Nephron progenitor cell (in vitro differentiated cells): ENCODE measurements around the gene RSPRY1.
A peak's percentile ranks its signal among the peaks of the same experiment; 100 is the strongest.

Experiments
- DNase-seq: peaks from one replicate; pipeline ENCODE4 v3.0.0; 2021
- H3K27ac Mint-ChIP-seq: 2 replicates; pipeline ENCODE4 v1.8.0; 2021; ENCODE audit warnings: mild to moderate bottlenecking, moderate library complexity, mixed read lengths
- H3K27me3 Mint-ChIP-seq: 2 replicates; pipeline ENCODE4 v1.8.0; 2021; ENCODE audit warnings: mild to moderate bottlenecking, low read depth, mixed read lengths; ENCODE audit not compliant: poor library complexity
- H3K36me3 Mint-ChIP-seq: 2 replicates; pipeline ENCODE4 v1.8.0; 2021; ENCODE audit warnings: low read depth, mixed read lengths
- H3K4me1 Mint-ChIP-seq: 2 replicates; pipeline ENCODE4 v1.8.0; 2021; ENCODE audit warnings: mixed read lengths
- H3K4me3 Mint-ChIP-seq: 2 replicates; pipeline ENCODE4 v1.8.0; 2021; ENCODE audit warnings: mild to moderate bottlenecking, moderate library complexity, mixed read lengths
- H3K9me3 Mint-ChIP-seq: 2 replicates; pipeline ENCODE4 v1.8.0; 2021; ENCODE audit warnings: mild to moderate bottlenecking, moderate library complexity, mixed read lengths
- CTCF ChIP-seq: fragments of 200-600 bp; sonication (generic); IDR thresholded peaks from 2 replicates; pipeline ENCODE4 v1.5.0; 2021; ENCODE audit warnings: antibody characterized with exemption

Gene RSPRY1

GRCh38 chr16:57166951-57167350, 19.2 kb upstream of the RSPRY1 start:
- TF ChIP-seq CTCF, result no peak
- Mint-ChIP-seq H3K4me1 (peaks cover 37% of the 10 kb centered on the region), H3K27ac (no peak overlapping the region), H3K9me3 (no peaks in the 10 kb centered on the region), H3K36me3 (peaks cover 68% of the 10 kb centered on the region), H3K4me3 (no peak overlapping the region), H3K27me3 (peaks cover 4% of the 10 kb centered on the region)
- DNase-seq, result no peak

GRCh38 chr16:57167538-57167937, 18.6 kb upstream of the RSPRY1 start:
- Mint-ChIP-seq H3K9me3 (no peaks in the 10 kb centered on the region), H3K36me3 (peaks cover 68% of the 10 kb centered on the region), H3K4me1 (peaks cover 37% of the 10 kb centered on the region), H3K4me3 (no peak overlapping the region), H3K27me3 (peaks cover 4% of the 10 kb centered on the region), H3K27ac (no peak overlapping the region)
- no peak for DNase-seq
- no peak for TF ChIP-seq CTCF

- Mint-ChIP-seq H3K4me3 (peak overlapping the region; percentile 4), H3K27ac (no peak overlapping the region), H3K4me1 (peaks cover 37% of the 10 kb centered on the region), H3K27me3 (peaks cover 4% of the 10 kb centered on the region), H3K36me3 (peaks cover 69% of the 10 kb centered on the region), H3K9me3 (no peaks in the 10 kb centered on the region)
- no peak for DNase-seq
- peak; percentile 56 for TF ChIP-seq CTCF
Measured at GRCh38 chr16:57167953-57168352, 18.2 kb upstream of the RSPRY1 start.

- peak overlapping the region; percentile 12 for H3K27ac Mint-ChIP-seq
- H3K36me3 Mint-ChIP-seq, result peaks cover 67% of the 10 kb centered on the region
- no peaks in the 10 kb centered on the region for H3K9me3 Mint-ChIP-seq
- H3K27me3 Mint-ChIP-seq, result peaks cover 4% of the 10 kb centered on the region
- TF ChIP-seq CTCF, result no peak
- H3K4me3 Mint-ChIP-seq, result no peak overlapping the region
- peaks cover 28% of the 10 kb centered on the region for H3K4me1 Mint-ChIP-seq
- no peak for DNase-seq
Measured at GRCh38 chr16:57169327-57169726, 16.8 kb upstream of the RSPRY1 start.

GRCh38 chr16:57172721-57173290, 13.3 kb upstream of the RSPRY1 start:
- no peak for TF ChIP-seq CTCF
- Mint-ChIP-seq H3K27ac (no peak overlapping the region), H3K27me3 (peaks cover 4% of the 10 kb centered on the region), H3K4me1 (peaks cover 10% of the 10 kb centered on the region), H3K36me3 (peaks cover 45% of the 10 kb centered on the region), H3K4me3 (no peak overlapping the region), H3K9me3 (no peaks in the 10 kb centered on the region)
- no peak for DNase-seq

GRCh38 chr16:57175896-57176295, 10.2 kb upstream of the RSPRY1 start:
- DNase-seq, result no peak
- Mint-ChIP-seq H3K4me1 (peaks cover 4% of the 10 kb centered on the region), H3K9me3 (no peaks in the 10 kb centered on the region), H3K4me3 (no peak overlapping the region), H3K27ac (no peak overlapping the region), H3K27me3 (peaks cover 4% of the 10 kb centered on the region), H3K36me3 (peaks cover 36% of the 10 kb centered on the region)
- TF ChIP-seq CTCF, result no peak
